ENCODE measurements around the gene PTPRA. TPM values are rescaled to one million over a fixed set of nuclear protein-coding genes. Genes with fewer than 3 reads are reported as not detected.
A peak's percentile ranks its signal among the peaks of the same experiment; 100 is the strongest.

PTPRA gene
- total RNA-seq, 2 experiments from 2014 or later: 66.4 to 83.9 TPM

DNA sequence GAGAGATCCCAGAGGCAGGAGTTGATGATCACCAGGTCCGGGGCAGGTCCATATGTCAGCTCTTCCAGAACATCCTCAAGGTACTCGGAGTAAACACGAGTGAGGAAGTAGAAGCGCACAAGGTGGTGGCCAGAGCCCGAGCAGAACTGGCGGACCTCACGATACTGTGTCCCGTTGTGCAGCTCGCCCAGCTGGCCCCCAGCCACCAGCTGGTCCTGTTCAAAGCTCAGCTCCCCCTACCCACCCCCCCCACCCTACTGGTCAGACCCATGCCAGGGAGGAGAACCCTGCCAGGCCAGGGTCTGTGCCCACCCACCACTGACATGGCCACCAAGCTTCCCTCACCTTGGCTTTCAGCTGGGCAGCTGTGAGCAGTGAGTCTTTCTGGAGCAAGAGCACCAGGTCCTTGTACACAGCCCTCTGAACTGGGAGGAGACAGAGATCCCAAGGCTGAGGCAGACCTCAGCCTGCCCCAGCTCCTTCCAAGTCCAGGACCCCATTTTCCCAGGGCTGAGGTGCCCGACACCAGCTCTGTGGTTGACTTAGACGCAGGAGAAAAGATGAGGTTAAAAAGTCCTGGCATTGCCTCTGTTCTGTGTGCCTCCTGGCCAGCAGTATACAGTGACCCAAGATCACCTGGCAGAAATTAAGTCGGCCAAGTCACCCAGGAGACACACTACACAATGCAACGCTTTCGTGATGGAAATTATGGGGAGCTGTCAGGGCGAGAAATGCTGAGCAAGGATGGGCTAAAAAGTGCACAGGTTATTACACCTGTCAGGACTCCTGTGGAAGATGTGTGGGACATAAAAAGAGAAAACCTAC, 34.2 kb upstream of the PTPRA start:
- peak overlapping the region; percentile 96 for H3K27ac Mint-ChIP-seq
- no peaks in the 10 kb centered on the region for H3K27me3 Mint-ChIP-seq
- no peak for DNase-seq
- H3K9me3 Mint-ChIP-seq: peaks cover 2% of the 10 kb centered on the region
- CTCF ChIA-PET: interaction anchor here (0.5 to 1.8 kb wide), 3 partner anchors 12 to 187 kb away, joined by 3 to 4 read pairs (median 3); no protein-coding TSS in a partner anchor
- POLR2A ChIA-PET: no interaction called here
- peak overlapping the region; percentile 72 for H3K4me3 Mint-ChIP-seq
- H3K36me3 Mint-ChIP-seq (ENCODE audit: low read depth): peaks cover 6% of the 10 kb centered on the region
- H3K4me1 Mint-ChIP-seq: peaks cover 16% of the 10 kb centered on the region

DNA sequence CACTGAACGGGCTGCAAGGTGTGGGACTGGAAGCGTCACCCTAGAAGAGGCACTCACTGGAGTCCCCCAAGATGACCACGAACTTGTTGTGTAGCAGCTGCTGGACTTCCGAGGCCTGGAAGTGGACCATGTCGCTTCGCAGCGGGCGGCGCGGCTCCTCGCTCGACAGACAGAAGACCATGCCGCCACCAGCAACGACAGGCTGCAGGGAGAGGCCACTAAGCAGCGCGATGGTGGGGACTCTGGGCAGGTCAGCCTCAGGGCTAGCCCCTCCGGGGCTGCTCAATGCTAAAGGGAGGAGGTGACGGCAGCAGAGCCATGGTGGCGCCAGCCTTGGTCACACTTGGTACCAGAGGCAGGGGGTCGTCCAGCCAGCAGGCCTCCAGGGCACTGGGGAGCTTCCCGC, 33.5 kb upstream of the PTPRA start:
- H3K27me3 Mint-ChIP-seq: no peaks in the 10 kb centered on the region
- H3K36me3 Mint-ChIP-seq (ENCODE audit: low read depth): peaks cover 9% of the 10 kb centered on the region
- POLR2A ChIA-PET: no interaction called here
- CTCF ChIA-PET: interaction anchor here (0.9 to 1.3 kb wide), 2 partner anchors 12 to 33 kb away, joined by 3 to 4 read pairs; no protein-coding TSS in a partner anchor
- DNase-seq: no peak
- H3K9me3 Mint-ChIP-seq: peaks cover 2% of the 10 kb centered on the region
- H3K27ac Mint-ChIP-seq: peak overlapping the region; percentile 96
- H3K4me1 Mint-ChIP-seq: peaks cover 20% of the 10 kb centered on the region
- peak overlapping the region; percentile 72 for H3K4me3 Mint-ChIP-seq

DNA sequence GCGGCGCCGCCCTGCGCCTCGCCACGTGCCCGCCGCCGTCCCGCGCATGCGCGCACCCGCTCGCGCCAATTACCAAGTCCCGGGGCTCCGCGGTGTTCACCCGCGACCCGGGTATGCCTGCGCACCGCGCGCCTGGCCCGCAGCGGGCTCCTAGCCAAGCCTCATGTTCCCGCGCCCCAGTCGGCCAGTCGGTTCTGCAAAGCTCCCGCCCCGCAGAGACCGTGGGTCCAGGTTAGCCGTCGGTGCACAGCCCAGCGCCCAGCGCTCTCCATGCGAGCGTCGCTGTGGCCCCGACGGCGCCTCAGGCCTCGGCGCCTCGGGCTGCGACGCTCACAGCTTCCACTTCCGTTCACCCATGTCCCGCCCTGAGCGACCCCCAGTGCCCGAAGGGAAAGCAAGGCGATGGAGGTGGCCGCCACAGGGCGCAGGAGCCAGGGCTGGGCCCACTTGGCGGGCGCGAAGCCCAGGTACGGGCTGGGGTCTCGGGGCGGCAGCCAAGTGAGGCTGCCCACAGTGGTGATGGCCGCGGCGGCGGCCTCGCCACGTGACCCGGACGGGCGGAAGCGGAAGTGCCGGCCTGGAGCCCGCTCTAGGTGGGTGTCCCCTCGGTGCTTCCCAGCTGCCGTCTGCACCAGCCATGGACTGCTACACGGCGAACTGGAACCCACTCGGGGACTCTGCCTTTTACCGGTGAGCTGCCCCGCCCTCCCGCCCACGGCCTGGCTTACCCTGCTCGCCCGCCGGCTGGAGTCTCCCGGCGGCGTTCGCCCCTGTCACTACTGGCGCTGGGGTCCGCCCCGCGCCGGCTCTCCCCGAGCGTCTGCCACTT, 32.9 kb upstream of the PTPRA start, which contains the start of the genes PCED1A and VPS16:
Gene PCED1A (minus strand): TSS at position 518 of the 829 bp plus-strand sequence. CDS start 743 bp downstream, outside the sequence.
Gene VPS16 (plus strand): TSS at position 608 of the 829 bp plus-strand sequence. CDS start 30 bp downstream, at position 638.
- Mint-ChIP-seq H3K36me3 (ENCODE audit: low read depth) (peaks cover 14% of the 10 kb centered on the region), H3K9me3 (peaks cover 2% of the 10 kb centered on the region), H3K27ac (peak within 1 kb of the TSS; percentile 96), H3K4me3 (peak within 1 kb of the TSS; percentile 82), H3K27me3 (no peaks in the 10 kb centered on the region), H3K4me1 (peaks cover 25% of the 10 kb centered on the region)
- DNase-seq: peak; percentile 87
- CTCF ChIA-PET: interaction anchor here (0.9 to 1.3 kb wide), 3 partner anchors 12 to 32 kb away, joined by 3 to 4 read pairs (median 3); no protein-coding TSS in a partner anchor
- POLR2A ChIA-PET: no interaction called here

DNA sequence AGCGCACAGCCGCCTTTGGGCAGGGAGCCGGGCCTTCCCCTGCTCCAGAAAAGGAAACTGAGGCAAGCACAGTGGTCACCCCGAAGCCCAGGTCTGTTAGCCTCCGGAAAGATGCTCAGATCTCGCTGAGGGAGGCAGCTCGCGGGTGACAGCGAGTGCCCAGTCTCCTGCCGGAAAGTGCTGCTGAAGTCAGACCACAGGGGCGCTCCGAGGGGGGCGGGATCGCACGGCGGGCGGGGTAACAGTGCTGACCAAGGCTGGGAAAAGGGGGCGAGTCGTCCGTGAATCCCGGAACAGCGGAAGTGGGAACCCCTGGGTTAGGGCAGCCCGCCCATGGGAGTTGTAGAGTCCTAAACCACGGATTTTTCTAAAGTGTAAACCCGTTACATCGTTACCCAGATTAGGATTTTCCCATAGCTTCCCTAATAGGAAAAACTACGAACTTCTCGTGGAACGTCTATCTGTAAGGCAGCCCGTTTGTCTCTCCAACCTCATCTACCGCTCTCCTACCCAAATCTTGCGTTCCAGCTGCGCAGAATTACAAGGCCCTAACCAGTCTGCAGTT, 32.2 kb upstream of the PTPRA start:
- H3K4me1 Mint-ChIP-seq: peaks cover 28% of the 10 kb centered on the region

DNA sequence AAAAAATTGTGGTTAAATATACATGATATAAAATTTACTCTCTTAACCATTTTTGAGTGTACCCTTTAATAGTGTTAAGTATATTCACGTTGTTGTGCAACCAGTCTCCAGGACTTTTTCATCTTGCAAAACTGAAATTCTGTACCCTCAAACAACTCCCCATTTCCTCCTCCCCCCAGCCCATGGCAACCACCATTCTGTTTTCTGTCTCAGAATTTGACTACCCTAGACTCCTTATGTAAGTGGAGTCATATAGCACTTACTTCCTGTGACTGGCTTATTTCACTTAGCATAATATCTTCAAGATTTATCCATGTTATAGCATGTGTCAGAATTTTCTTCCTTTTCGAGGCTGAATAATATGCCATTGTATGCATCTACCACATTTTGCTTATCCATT, 27.7 kb upstream of the PTPRA start:
- POLR2A ChIA-PET: no interaction called here
- H3K27ac Mint-ChIP-seq: no peak overlapping the region

More for the DNA sequence above, 32.2 kb upstream of the PTPRA start:
- peaks cover 14% of the 10 kb centered on the region for H3K36me3 Mint-ChIP-seq (ENCODE audit: low read depth)
- DNase-seq: peak; percentile 44
- H3K9me3 Mint-ChIP-seq: peaks cover 2% of the 10 kb centered on the region
- no peaks in the 10 kb centered on the region for H3K27me3 Mint-ChIP-seq
- CTCF ChIA-PET: interaction anchor here (1.0 to 1.3 kb wide), 2 partner anchors 15 to 31 kb away, joined by 3 to 4 read pairs; no protein-coding TSS in a partner anchor
- H3K4me3 Mint-ChIP-seq: peak overlapping the region; percentile 82
- H3K27ac Mint-ChIP-seq: peak overlapping the region; percentile 89
- POLR2A ChIA-PET: no interaction called here

DNA sequence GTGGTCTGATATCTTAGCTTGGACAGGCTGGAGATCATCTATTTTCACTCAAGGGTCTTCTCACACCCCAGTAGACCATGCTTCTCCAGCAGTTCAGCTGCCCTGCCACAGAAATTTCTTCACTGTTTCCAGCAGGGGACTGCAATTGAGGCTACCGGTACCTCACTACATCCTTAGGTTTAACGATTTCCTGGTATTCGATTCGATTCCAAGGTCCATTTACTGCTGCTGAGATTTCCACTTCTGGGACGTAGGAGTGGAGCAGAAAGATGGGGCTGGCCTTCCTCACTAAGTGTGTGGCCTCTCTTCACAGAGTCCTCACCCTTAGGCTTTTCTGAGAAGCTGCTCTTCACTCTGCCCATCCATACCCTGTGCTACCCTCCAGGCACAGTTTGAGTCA, 26.6 kb upstream of the PTPRA start:
- CTCF ChIA-PET: no interaction called here
- no peak overlapping the region for H3K4me3 Mint-ChIP-seq
- POLR2A ChIA-PET: no interaction called here
- H3K27ac Mint-ChIP-seq: no peak overlapping the region
- H3K36me3 Mint-ChIP-seq (ENCODE audit: low read depth): peaks cover 18% of the 10 kb centered on the region
- H3K9me3 Mint-ChIP-seq: no peaks in the 10 kb centered on the region
- DNase-seq: no peak
- H3K4me1 Mint-ChIP-seq: peaks cover 21% of the 10 kb centered on the region
- H3K27me3 Mint-ChIP-seq: no peaks in the 10 kb centered on the region

More for the DNA sequence above, 27.7 kb upstream of the PTPRA start:
- H3K4me3 Mint-ChIP-seq: no peak overlapping the region
- CTCF ChIA-PET: no interaction called here
- peaks cover 18% of the 10 kb centered on the region for H3K36me3 Mint-ChIP-seq (ENCODE audit: low read depth)
- H3K4me1 Mint-ChIP-seq: peaks cover 21% of the 10 kb centered on the region
- H3K27me3 Mint-ChIP-seq: no peaks in the 10 kb centered on the region
- H3K9me3 Mint-ChIP-seq: no peaks in the 10 kb centered on the region
- no peak for DNase-seq

DNA sequence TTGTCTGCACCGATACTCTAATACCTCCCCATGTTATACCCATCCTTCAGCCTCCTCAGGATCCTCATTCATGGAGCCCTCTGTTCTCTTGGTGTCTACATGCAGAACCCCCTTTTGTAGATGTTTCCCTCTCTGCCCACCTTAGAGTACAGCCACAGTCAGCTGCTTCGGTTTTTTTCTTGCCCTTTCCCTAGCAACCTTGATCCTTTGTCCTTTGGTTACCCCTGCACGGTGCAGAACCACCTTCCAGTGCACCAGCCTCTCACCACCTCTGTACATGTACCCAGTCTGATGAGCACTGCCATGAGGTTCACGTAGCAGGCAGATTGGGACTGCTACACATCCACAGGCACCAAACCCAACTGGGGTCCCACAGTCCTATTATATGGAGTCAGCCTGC, 25.5 kb upstream of the PTPRA start:
- H3K4me1 Mint-ChIP-seq: peaks cover 32% of the 10 kb centered on the region
- H3K4me3 Mint-ChIP-seq: no peak overlapping the region
- ChIA-PET CTCF (no interaction called here), POLR2A (no interaction called here)
- no peak for DNase-seq
- no peak overlapping the region for H3K27ac Mint-ChIP-seq
- no peaks in the 10 kb centered on the region for H3K27me3 Mint-ChIP-seq
- no peaks in the 10 kb centered on the region for H3K9me3 Mint-ChIP-seq
- H3K36me3 Mint-ChIP-seq (ENCODE audit: low read depth): peaks cover 18% of the 10 kb centered on the region

DNA sequence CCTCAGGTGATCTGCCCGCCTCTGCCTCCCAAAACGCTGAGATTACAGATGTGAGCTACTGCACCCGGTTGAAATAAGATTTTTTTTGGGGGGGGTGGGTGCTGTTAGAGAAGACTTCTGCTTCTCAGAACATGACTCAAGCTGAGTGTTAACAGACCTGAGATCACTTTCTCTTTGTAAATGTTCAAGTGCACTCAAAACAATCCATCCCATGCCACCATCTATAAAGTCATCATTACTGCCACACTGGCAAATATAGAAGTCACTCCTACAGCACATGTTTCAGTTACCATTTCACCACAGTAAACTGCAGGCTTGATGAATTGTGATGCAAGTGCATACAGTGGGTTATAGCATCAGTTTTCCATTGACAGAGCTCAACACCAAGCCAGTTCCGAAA, 23.8 kb upstream of the PTPRA start:
- POLR2A ChIA-PET: no interaction called here
- Mint-ChIP-seq H3K36me3 (ENCODE audit: low read depth) (peaks cover 16% of the 10 kb centered on the region), H3K9me3 (no peaks in the 10 kb centered on the region), H3K27me3 (no peaks in the 10 kb centered on the region), H3K4me1 (peaks cover 39% of the 10 kb centered on the region), H3K27ac (no peak overlapping the region), H3K4me3 (no peak overlapping the region)
- no peak for DNase-seq
- CTCF ChIA-PET: interaction anchor here (0.8 to 1.9 kb wide), 3 partner anchors 8 to 18 kb away, joined by 4 to 6 read pairs (median 4); no protein-coding TSS in a partner anchor

DNA sequence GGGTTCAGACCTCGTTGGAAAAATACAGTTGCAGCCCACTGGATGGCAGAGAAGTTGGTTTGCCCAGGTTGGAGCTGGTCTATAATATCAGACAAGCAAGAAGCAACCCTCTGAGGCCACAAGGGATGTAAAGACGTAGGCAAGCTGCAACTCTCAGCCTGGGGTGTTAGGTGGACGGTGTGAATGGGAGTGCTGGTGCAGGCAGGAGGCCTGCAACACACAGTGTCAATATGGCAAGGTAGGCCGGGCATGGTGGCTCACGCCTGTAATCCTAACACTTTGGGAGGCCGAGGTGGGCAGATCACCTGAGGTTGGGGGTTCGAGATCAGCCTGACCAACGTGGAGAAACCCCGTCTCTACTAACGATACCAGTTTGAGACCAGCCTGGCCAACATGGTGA, 22.2 kb upstream of the PTPRA start:
- no peak for DNase-seq
- Mint-ChIP-seq H3K4me1 (peaks cover 30% of the 10 kb centered on the region), H3K27ac (no peak overlapping the region), H3K9me3 (no peaks in the 10 kb centered on the region), H3K4me3 (no peak overlapping the region), H3K36me3 (ENCODE audit: low read depth) (peaks cover 9% of the 10 kb centered on the region), H3K27me3 (no peaks in the 10 kb centered on the region)
- CTCF ChIA-PET: interaction anchor here (0.6 to 1.9 kb wide), 4 partner anchors 10 to 240 kb away, joined by 3 to 5 read pairs (median 3); no protein-coding TSS in a partner anchor
- POLR2A ChIA-PET: no interaction called here

DNA sequence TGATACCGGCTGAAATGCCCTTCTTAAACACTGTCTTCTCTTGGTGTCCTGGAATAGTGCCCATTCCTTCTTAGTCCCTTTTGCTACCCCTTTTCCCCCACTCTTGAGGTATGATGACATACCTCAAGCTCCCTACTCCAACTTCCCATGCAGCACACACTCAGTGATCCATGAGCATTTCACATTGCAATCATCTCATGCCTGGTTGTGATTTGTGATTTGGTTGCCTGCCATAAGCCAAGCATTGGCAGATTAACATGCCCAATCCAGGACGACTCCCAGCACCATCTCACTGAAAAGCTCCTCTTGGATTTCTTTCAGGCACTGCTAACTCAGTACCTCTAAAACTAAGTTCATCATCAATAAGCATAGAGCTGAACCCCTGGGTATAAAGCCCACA, 14.7 kb upstream of the PTPRA start:
- DNase-seq: no peak
- Mint-ChIP-seq H3K9me3 (no peaks in the 10 kb centered on the region), H3K4me1 (peaks cover 2% of the 10 kb centered on the region), H3K36me3 (ENCODE audit: low read depth) (peaks cover 7% of the 10 kb centered on the region), H3K4me3 (no peak overlapping the region), H3K27me3 (no peaks in the 10 kb centered on the region), H3K27ac (no peak overlapping the region)
- ChIA-PET POLR2A (no interaction called here), CTCF (interaction anchor here (0.5 to 1.6 kb wide), 2 partner anchors 10 kb away, joined by 3 to 4 read pairs; no protein-coding TSS in a partner anchor)

DNA sequence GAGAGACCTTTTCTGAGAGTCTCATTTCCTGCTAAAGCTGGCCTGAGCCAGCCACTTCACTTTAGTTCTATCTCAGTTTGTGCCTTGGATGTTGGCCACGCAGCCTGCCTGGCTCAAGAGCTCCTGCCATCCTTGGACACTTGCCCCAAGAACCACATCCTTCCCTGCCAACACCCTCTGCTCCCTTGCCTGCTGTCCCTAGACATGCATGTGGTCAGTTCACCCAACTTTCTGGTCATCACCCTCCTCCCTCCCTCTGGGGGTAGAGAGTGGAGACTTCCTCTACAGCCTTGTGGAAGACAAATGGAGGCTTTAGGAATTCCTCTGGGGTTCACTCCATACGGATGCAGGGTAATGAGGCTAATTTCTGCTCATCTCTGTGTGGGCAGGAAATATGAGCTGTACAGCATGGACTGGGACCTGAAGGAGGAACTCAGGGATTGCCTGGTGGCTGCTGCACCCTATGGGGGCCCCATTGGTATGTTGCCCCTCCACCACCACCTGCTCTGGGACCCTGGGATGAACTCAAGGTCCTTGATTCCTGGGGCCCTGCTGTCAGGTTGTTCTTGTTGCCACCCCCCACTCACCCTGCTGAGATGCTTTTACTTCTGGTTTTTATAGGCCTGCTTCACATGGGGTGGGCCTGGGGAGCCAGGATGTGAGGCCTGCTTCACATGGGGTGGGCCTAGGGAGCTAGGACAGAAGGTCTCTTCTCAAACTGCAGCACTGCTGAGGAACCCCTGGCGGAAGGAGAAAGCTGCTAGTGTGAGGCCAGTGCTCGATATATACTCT, 13.8 kb upstream of the PTPRA start:
- Mint-ChIP-seq H3K9me3 (no peaks in the 10 kb centered on the region), H3K27ac (no peak overlapping the region), H3K36me3 (ENCODE audit: low read depth) (peaks cover 10% of the 10 kb centered on the region), H3K4me3 (no peak overlapping the region), H3K27me3 (no peaks in the 10 kb centered on the region), H3K4me1 (no peaks in the 10 kb centered on the region)
- no peak for DNase-seq
- POLR2A ChIA-PET: no interaction called here
- CTCF ChIA-PET: interaction anchor here (0.5 to 3.5 kb wide), 3 partner anchors 11 to 458 kb away, joined by 3 to 15 read pairs (median 3); partner anchors contain the start of gene PTPRA

DNA sequence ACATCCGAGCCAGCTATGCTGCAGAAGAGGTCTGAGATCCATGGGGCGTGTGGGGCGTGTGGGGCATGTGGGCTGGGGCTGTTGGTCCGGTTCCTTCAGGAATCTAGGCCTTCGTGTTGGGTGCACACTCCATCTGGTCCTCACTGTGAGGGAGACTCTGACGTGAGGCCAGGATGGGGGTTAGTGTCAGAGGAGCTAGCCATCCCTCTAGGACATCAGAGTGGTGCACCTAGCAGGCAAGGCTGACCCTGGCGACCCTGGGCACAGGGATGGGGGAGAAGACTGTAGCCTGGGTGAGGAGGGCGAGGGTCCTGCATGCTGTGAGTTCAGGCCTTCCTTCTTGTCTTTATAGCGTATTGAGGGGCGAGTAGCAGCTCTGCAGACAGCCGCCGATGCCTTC, 8.7 kb upstream of the PTPRA start:
- H3K27ac Mint-ChIP-seq: no peak overlapping the region
- H3K4me3 Mint-ChIP-seq: no peak overlapping the region
- ChIA-PET POLR2A (no interaction called here), CTCF (interaction anchor here (0.6 to 2.1 kb wide), 4 partner anchors 10 to 148 kb away, joined by 3 to 6 read pairs (median 4); no protein-coding TSS in a partner anchor)
- no peaks in the 10 kb centered on the region for H3K9me3 Mint-ChIP-seq
- no peaks in the 10 kb centered on the region for H3K27me3 Mint-ChIP-seq
- no peak for DNase-seq
- H3K4me1 Mint-ChIP-seq: peaks cover 23% of the 10 kb centered on the region
- H3K36me3 Mint-ChIP-seq (ENCODE audit: low read depth): peaks cover 27% of the 10 kb centered on the region

Data from activated CD4-positive, alpha-beta T cell treated with anti-CD3 and anti-CD28 coated beads, Interleukin-2, amount 10 ng/mL, durations not matched to agents 7 days and 5 days (primary cell).